Heart left ventricle (tissue), 16 donors: ENCODE data around the gene ZRANB1. TPM values are rescaled to one million over a fixed set of nuclear protein-coding genes. Genes with fewer than 3 reads are reported as not detected.
"Not testable (repeated sequence)": the region's sequence is repeated elsewhere in the genome, so short reads cannot be mapped to it uniquely, and the experiment has no call there.

Experiments
- ATAC-seq, 4 donors: fragments of 200-7000 bp; cut with Tn5 transposase; one replicate each; pipeline ENCODE4 v1.9.1; 2020 to 2022; ENCODE audit warnings: moderate library complexity in 4 of 4, mild to moderate bottlenecking in 3 of 4, moderate number of reproducible peaks in 1 of 4
- DNase-seq, 5 donors: peaks; one replicate each; pipeline ENCODE4 v3.0.0-alpha.2; 2020
- H3K27ac ChIP-seq, 12 donors: fragments of 200-600 bp; sonication (generic) in 4 of 12; one replicate each; pipeline versions ENCODE4 v1.5.0 to v1.8.0; 2016 to 2022; ENCODE audit warnings: mild to moderate bottlenecking in 2 of 12
- H3K27me3 ChIP-seq, 9 donors: fragments of 200-600 bp; sonication (generic) in 2 of 9; one replicate each; pipeline versions ENCODE4 v1.5.1 to v1.8.0; 2016 to 2022; ENCODE audit warnings: mild to moderate bottlenecking in 3 of 9
- H3K36me3 ChIP-seq, 9 donors: fragments of 200-600 bp; sonication (generic) in 2 of 9; one replicate each; pipeline versions ENCODE4 v1.5.0 to v1.8.0; 2018 to 2022; ENCODE audit warnings: mild to moderate bottlenecking in 2 of 9
- H3K4me1 ChIP-seq, 12 donors: fragments of 200-600 bp; sonication (generic) in 4 of 12; one replicate each; pipeline versions ENCODE4 v1.5.0 to v1.8.0; 2016 to 2022; ENCODE audit warnings: mild to moderate bottlenecking in 3 of 12
- H3K4me3 ChIP-seq, 12 donors: fragments of 200-600 bp; sonication (generic) in 4 of 12; one replicate each; pipeline versions ENCODE4 v1.5.0 to v1.8.0; 2017 to 2022; ENCODE audit warnings: mild to moderate bottlenecking in 9 of 12, moderate library complexity in 4 of 12
- H3K9me3 ChIP-seq, 12 donors: fragments of 200-600 bp; sonication (generic) in 4 of 12; one replicate each; pipeline versions ENCODE4 v1.5.0 to v1.8.0; 2016 to 2022; ENCODE audit warnings: mild to moderate bottlenecking in 1 of 12
- POLR2A ChIP-seq, 2 donors: fragments of 450-650 bp; IDR thresholded peaks; one replicate each; pipeline ENCODE4 v1.6.1; 2017; ENCODE audit warnings: antibody characterized with exemption in 2 of 2, mild to moderate bottlenecking in 2 of 2, moderate library complexity in 2 of 2
- WGBS, 4 donors: extraction: QIAGEN DNeasy Blood & Tissue Kit in 2 of 4; methylation state at CpG; one replicate each; pipeline versions ENCODE4 v1.1.5 to v1.1.7; 2013 to 2018; 5-methylcytosine and 5-hydroxymethylcytosine counted together
- intact Hi-C, 10 donors: fragments of 100-400 bp; cut with DNase I; formaldehyde crosslinking; loops; one replicate each; pipeline versions ENCODE4 v1.11.1 to v1.14.2; 2022
- polyA plus RNA-seq, 2 donors: library from polyadenylated mRNA; stranded (reverse); fragments of 200-250 nt; gene quantifications; one replicate each; pipeline ENCODE4 v1.2.3, GENCODE V29; 2013
- total RNA-seq, 9 donors: library from RNA; depleted of rRNA in 2 of 9; stranded (reverse); fragments of >200 nt in 2 of 9; fragmentation: NEBNext Ultra II Directional in 3 of 9; extraction: Animal tissue kit (Norgen Biotek cat#: 25700) in 3 of 9; gene quantifications; one replicate each; pipeline versions ENCODE4 v1.1.0 to v1.2.4, GENCODE V29; 2016 to 2023
- TF ChIP-seq, protein P1 (sequence below), 12 donors: fragments of 200-600 bp; sonication (generic) in 4 of 12; IDR thresholded peaks; one replicate each; pipeline versions ENCODE4 v1.5.0 to v1.8.0; 2018 to 2022; ENCODE audit warnings: antibody characterized with exemption in 12 of 12, mild to moderate bottlenecking in 5 of 12
- donor health status: ischemic (EF 13 %, LVEDD 7.1; RV severe dilation, severe dysfunction).
- donor health status: healthy with polysubstance abuse.
- donor health status: DM: no; HTN: yes; CAD: no.
- donor health status: DM: no; HTN: no; CAD: no.
- donor health status: ischemic (EF 25% LVEDD 6.9; RV normal size, moderate dysfunction).
- donor health status: ischemic (EF 25% LVEDD 5.7; RV mildly dilated, moderate dysfunction).
- donor health status: healthy.
- donor health status: DM: yes; HTN: yes; CAD: no.
- donor health status: ischemic (EF 35%, LVEDD 5.7; RV mildly dilated, moderate dysfunction).
- donor health status: nonischemic (EF 11% LVEDD 7.7; RV severe dilation, severe dysfunction).
- donor health status: DM: yes; HTN: yes; CAD: no.
- donor health status: PGD.
- donor health status: ischemic (EF 29% LVEDD 5.4; RV normal size, mild dysfunction).
- donor health status: nonischemic (EF 23%, LVEDD 6.1; RV moderate dilation, normal function).

Gene ZRANB1
- total and polyA plus RNA-seq, 11 donors = 11.4 to 31.3 (median 25.6) TPM

DNA sequence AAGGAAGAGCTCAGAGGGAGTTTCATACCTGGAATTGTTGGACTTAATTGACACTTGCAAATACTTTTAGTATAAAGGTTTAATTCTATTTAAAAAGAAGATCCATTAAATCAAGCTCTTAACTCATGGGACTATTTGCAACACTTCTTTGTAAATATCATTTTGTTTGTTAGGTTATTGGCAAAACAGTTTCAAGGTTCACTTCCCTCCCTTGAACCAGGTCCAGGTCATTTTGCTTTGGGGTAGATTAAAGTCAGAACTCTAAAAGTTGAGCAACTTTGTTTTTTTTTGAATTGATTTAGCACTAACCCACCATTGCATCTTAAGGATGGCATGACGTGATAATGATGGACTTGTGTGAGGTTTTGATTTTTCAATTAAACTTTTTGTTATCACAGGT, 45.9 kb downstream of the ZRANB1 start:
- no peak overlapping the region for H3K27ac ChIP-seq
- no peak for TF ChIP-seq POLR2A (IDR thresholded peaks at IDR 0.05)
- TF ChIP-seq, protein P1, sequence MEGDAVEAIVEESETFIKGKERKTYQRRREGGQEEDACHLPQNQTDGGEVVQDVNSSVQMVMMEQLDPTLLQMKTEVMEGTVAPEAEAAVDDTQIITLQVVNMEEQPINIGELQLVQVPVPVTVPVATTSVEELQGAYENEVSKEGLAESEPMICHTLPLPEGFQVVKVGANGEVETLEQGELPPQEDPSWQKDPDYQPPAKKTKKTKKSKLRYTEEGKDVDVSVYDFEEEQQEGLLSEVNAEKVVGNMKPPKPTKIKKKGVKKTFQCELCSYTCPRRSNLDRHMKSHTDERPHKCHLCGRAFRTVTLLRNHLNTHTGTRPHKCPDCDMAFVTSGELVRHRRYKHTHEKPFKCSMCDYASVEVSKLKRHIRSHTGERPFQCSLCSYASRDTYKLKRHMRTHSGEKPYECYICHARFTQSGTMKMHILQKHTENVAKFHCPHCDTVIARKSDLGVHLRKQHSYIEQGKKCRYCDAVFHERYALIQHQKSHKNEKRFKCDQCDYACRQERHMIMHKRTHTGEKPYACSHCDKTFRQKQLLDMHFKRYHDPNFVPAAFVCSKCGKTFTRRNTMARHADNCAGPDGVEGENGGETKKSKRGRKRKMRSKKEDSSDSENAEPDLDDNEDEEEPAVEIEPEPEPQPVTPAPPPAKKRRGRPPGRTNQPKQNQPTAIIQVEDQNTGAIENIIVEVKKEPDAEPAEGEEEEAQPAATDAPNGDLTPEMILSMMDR (IDR thresholded peaks at IDR 0.05) = no peak
- no peaks in the 10 kb centered on the region for H3K9me3 ChIP-seq
- DNase-seq = no peak
- H3K36me3 ChIP-seq = peaks cover 0 to 100% (median 93%) of the 10 kb centered on the region in 9 donors
- no peaks in the 10 kb centered on the region for H3K27me3 ChIP-seq
- peaks cover 0 to 24% (median 6%) of the 10 kb centered on the region in 12 donors for H3K4me1 ChIP-seq
- 85 to 95% (median 94%) methylated on average over 1 of the region's 1 CpG for WGBS, 4 donors
- no peak overlapping the region for H3K4me3 ChIP-seq
- intact Hi-C loops = loop anchor here in 1 of 10 donors (5.0 kb wide), 1 partner anchor 345 kb away; no protein-coding TSS in a partner anchor
- no peak for ATAC-seq

DNA sequence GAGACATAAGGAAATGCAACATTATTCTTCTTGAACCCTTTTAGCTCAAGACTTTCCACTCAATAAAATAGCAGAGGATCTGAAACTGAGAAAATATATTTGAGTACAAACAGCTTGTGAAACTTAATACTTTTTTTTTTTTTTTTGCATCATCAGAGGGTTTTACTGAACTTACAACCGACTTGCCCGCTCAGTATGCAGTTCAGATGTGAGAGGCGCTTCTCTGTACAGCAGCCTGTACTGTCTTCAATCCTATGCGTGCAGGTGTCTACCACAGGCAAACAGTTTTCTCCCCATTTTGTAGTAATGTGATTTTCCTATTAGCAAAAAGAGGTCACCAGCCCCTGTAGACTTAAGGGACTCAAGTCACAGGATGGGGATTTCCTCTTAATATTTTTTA, 46.8 kb downstream of the ZRANB1 start:
- not testable (repeated sequence) for H3K27me3 ChIP-seq, H3K9me3 ChIP-seq, H3K27ac ChIP-seq, ATAC-seq, H3K4me3 ChIP-seq, DNase-seq
- 85 to 91% (median 88%) methylated on average over 4 of the region's 4 CpGs for WGBS, 4 donors
- Histone ChIP-seq H3K36me3 (peaks cover 0 to 100% (median 93%) of the 10 kb centered on the region in 9 donors), H3K4me1 (peaks cover 0 to 21% (median 5%) of the 10 kb centered on the region in 12 donors)
- intact Hi-C loops = loop anchor here in 1 of 10 donors (5.0 kb wide), 1 partner anchor 344 kb away; no protein-coding TSS in a partner anchor

DNA sequence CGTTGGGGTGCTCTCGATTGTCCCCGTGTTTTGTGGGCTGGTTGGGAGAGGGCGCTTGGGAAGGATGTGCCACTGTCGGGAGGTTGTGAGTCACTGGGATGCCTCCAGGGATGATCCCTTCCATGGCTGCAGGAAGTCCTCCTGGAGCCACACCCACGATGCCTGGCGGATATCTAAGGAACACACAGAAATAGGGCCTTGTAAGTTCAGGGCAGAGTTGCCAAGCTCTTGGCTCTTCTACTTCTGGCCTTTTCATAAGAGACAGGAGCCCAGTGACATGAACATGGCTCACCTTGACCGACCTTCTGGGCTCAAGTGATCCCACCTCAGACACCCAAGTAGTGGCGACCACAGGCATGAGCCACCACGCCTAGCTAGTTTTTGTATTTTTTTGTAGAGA, 47.6 kb downstream of the ZRANB1 start:
- Histone ChIP-seq H3K27me3 (no peaks in the 10 kb centered on the region), H3K27ac (peak overlapping the region in 3 of 12 donors; percentile 6 to 54 (median 47)), H3K4me3 (no peak overlapping the region), H3K36me3 (peaks cover 0 to 100% (median 93%) of the 10 kb centered on the region in 9 donors), H3K9me3 (no peaks in the 10 kb centered on the region), H3K4me1 (peaks cover 0 to 21% (median 5%) of the 10 kb centered on the region in 12 donors)
- no peak for DNase-seq
- intact Hi-C loops = loop anchor here in 1 of 10 donors (5.0 kb wide), 1 partner anchor 343 kb away; no protein-coding TSS in a partner anchor
- no peak for ATAC-seq
- WGBS, 4 donors = 56 to 68% (median 60%) methylated on average over 10 of the region's 10 CpGs
- TF ChIP-seq POLR2A (IDR thresholded peaks at IDR 0.05) = no peak
- TF ChIP-seq, protein P1 (IDR thresholded peaks at IDR 0.05) = no peak

DNA sequence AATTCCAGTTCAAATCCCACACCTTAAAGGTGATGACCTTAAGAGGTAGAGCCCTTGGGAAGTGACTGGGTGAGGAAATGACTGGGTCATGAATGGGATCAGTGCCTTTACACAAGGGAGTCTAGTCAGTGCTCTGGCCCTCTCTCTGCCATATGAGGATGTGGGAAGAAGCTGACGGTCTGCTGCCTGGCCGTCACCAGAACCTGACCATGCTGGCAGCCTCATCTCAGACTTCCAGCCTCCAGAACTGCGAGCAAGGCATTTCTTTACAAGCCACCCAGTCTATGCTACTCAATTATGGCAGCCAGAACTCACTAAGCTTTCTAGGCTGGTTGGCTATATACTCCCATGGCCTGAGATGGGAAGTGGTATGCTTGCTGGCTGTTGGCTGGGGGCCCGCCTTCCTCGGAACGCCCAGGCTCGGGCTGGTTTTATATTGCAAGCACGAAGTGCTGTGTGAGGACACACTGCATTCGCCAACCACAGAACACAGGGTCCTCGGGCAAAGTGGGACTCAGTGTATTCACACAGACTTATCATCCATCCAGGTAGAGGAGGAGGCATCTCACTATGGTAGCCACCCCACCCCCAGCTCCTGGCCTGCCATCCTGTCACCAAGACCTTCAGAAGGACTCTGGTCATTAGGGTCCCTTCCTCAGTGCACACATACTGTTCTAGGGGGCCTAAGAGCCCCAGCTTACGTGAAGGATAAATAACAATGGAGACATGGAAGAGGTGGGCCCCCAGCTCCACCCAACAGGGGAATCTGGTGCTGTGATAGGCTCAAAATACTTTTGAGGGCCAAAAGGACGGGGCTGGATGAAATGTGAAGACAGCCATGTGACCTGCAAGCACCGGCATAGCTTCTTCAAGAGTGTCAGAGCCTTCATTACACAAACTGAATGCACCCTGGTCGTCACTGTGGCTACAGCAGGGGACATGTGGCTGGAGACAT, 49.0 kb downstream of the ZRANB1 start:
- Histone ChIP-seq H3K4me3 (no peak overlapping the region), H3K4me1 (peaks cover 0 to 21% (median 5%) of the 10 kb centered on the region in 12 donors), H3K27me3 (no peaks in the 10 kb centered on the region), H3K9me3 (no peaks in the 10 kb centered on the region), H3K27ac (no peak overlapping the region), H3K36me3 (peaks cover 0 to 100% (median 90%) of the 10 kb centered on the region in 9 donors)
- DNase-seq (no peak), ATAC-seq (peak in 1 of 4 donors; percentile 5)
- TF ChIP-seq, protein P1 (IDR thresholded peaks at IDR 0.05) = no peak
- no peak for TF ChIP-seq POLR2A (IDR thresholded peaks at IDR 0.05)
- intact Hi-C loops = loop anchor here in 6 of 10 donors (5.0 to 10.0 kb wide), 7 partner anchors 56 to 354 kb away; no protein-coding TSS in a partner anchor
- 79 to 90% (median 83%) methylated on average over 14 of the region's 14 CpGs for WGBS, 4 donors
